A549 (cell line): ENCODE data around the gene LRP5.

ENCODE experiments used
- CTCF ChIP-seq: fragments of >200 bp; sonication (Bioruptor Twin); formaldehyde crosslinking; IDR thresholded peaks from 3 replicates; pipeline ENCODE4 v1.5.1; 2016
- EP300 ChIP-seq, 2 experiments: fragments of >200 bp; sonication (Bioruptor Twin); formaldehyde crosslinking; IDR thresholded peaks; 2 replicates in 1 of 2; 3 replicates in 1 of 2; pipeline ENCODE4 v1.6.1; 2016 to 2017
- HMGXB4 ChIP-seq: fragments of 250-450 bp; sonication (Bioruptor Pico); IDR thresholded peaks from 2 replicates; pipeline ENCODE4 v1.5.0; 2021; ENCODE audit warnings: mild to moderate bottlenecking, moderate library complexity, borderline replicate concordance
- HOXB5 ChIP-seq: fragments of 250-450 bp; sonication (Bioruptor Pico); IDR thresholded peaks from 2 replicates; pipeline ENCODE4 v1.5.0; 2020; ENCODE audit warnings: mild to moderate bottlenecking, moderate library complexity
- MYC ChIP-seq: IDR thresholded peaks from 2 replicates; pipeline ENCODE4 v1.6.1; 2012; ENCODE audit warnings: mild to moderate bottlenecking, inconsistent platforms, low read length, improper control_type of control experiment, borderline replicate concordance
- POLR2A ChIP-seq: IDR thresholded peaks from 2 replicates; pipeline ENCODE4 v1.6.1; 2012; ENCODE audit warnings: mild to moderate bottlenecking, low read length
- RAD21 ChIP-seq, 2 experiments: fragments of >200 bp in 1 of 2; sonication (Bioruptor Twin) in 1 of 2; formaldehyde crosslinking in 1 of 2; IDR thresholded peaks in 1 of 2; conservative IDR thresholded peaks in 1 of 2; 2 replicates in 1 of 2; 3 replicates in 1 of 2; pipeline ENCODE4 v1.6.1; 2012 to 2018; ENCODE audit warnings: inconsistent platforms in 1 of 2
- RCOR1 ChIP-seq: fragments of 150-350 bp; IDR thresholded peaks from 2 replicates; pipeline ENCODE4 v1.6.1; 2014; ENCODE audit warnings: antibody characterized with exemption, low read length, low read depth
- SMC3 ChIP-seq: fragments of >200 bp; sonication (Bioruptor Twin); formaldehyde crosslinking; IDR thresholded peaks from 3 replicates; pipeline ENCODE4 v1.6.1; 2018; ENCODE audit warnings: inconsistent platforms

GRCh38 chr11:68390315-68390714, 77.9 kb downstream of the LRP5 start:
- TF ChIP-seq CTCF = no peak
- no peak for TF ChIP-seq POLR2A
- TF ChIP-seq EP300 (IDR thresholded peaks at IDR 0.05) = no peak
- TF ChIP-seq MYC = no peak
- TF ChIP-seq HMGXB4 = no peak
- TF ChIP-seq RCOR1 = no peak
- no peak for TF ChIP-seq SMC3
- TF ChIP-seq HOXB5 (CRISPR knock-in tag) = no peak
- no peak for TF ChIP-seq RAD21 (conservative IDR thresholded peaks at IDR 0.05 in 1 of 2, IDR thresholded peaks at IDR 0.05 in 1 of 2)
